AG04449 (cell line): ENCODE measurements around the gene ADM2.

Experiments used
- CTCF ChIA-PET: fragments of 350-600 bp; formaldehyde crosslinking; extraction: SDS; loops from one replicate; lab custom pipeline; 2021; ENCODE audit warnings: antibody characterized with exemption; lab: Yijun Ruan, JAX
- POLR2A ChIA-PET: fragments of 400-600, 350-600 bp; formaldehyde crosslinking; extraction: SDS; loops from one replicate; lab custom pipeline; 2020; ENCODE audit warnings: antibody characterized with exemption, inconsistent platforms; lab: Yijun Ruan, JAX
- DNase-seq: peaks from one replicate; pipeline ENCODE4 v3.0.0-alpha.2; 2010; ENCODE audit warnings: low read depth, low spot score
- H3K4me3 ChIP-seq: 2 replicates; pipeline ENCODE4 v1.5.1; 2011; ENCODE audit warnings: low read depth, mild to moderate bottlenecking, control low read depth, low read length
- CTCF ChIP-seq: IDR thresholded peaks from one replicate; pipeline ENCODE4 v1.5.1; 2011; ENCODE audit warnings: mild to moderate bottlenecking, moderate library complexity, low read length, control low read depth, inconsistent platforms; ENCODE audit not compliant: insufficient read depth; ENCODE audit errors: missing control alignments

Gene ADM2

GRCh38 chr22:50526834-50527801 is 45.8 kb downstream of the ADM2 start:
- CTCF ChIA-PET = interaction anchor here (1.3 to 3.3 kb wide), 5 partner anchors 9 to 94 kb away, joined by 3 to 25 read pairs (median 9); partner anchors contain the start of gene KLHDC7B
- no peak for TF ChIP-seq CTCF
- POLR2A ChIA-PET = interaction anchor here (1.1 kb wide), 1 partner anchor 50 kb away, joined by 3 read pairs; no protein-coding TSS in a partner anchor
- H3K4me3 ChIP-seq = peak overlapping the region; percentile 80
- DNase-seq = no peak

GRCh38 chr22:50527921-50528681 is 46.8 kb downstream of the ADM2 start:
- TF ChIP-seq CTCF = no peak
- ChIA-PET POLR2A (interaction anchor here (1.1 kb wide), 1 partner anchor 49 kb away, joined by 3 read pairs; no protein-coding TSS in a partner anchor), CTCF (interaction anchor here (1.0 to 3.3 kb wide), 6 partner anchors 8 to 276 kb away, joined by 3 to 20 read pairs (median 3); partner anchors contain the start of gene KLHDC7B)
- no peak overlapping the region for H3K4me3 ChIP-seq
- no peak for DNase-seq

DNA sequence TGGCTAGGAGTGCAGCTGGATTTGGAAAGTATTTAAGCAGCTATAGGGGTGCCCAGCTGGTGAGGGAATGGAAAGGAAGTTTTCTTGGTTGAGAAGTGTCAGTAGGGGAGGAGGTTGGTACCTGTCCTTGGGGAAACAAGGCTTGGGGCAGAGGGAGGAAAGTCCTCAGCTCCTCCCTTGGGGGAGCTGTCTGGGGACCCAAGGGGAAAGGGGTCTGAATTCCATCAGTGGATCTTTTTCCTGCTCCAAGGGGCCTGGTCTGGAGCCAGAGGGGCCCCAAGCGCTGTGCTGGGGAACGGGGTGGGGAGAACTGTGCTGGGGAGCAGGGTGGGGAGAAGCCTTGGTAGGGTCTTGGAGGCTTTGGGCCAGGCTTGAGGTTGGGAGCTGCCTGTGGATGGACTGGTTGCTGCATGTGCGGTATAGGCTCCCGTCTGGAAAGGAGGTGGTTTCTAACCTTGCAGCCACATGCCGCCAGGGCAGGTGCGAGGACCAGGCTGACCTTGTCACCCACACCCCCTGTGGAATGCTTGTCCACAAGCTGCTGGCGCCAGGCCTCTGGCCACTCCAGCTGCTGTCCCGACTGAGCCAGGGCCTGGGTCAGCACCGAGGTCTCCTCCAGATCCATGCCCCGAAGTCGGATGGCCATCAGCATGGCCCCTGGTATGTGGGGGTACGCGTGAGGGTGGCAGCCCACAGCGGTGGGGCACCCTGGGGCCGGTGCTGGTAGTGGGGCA is 47.5 kb downstream of the ADM2 start:
- POLR2A ChIA-PET = interaction anchor here (1.4 kb wide), 1 partner anchor 11 kb away, joined by 3 read pairs; no protein-coding TSS in a partner anchor
- no peak for TF ChIP-seq CTCF
- H3K4me3 ChIP-seq = no peak overlapping the region
- CTCF ChIA-PET = interaction anchor here (1.0 to 3.3 kb wide), 5 partner anchors 11 to 277 kb away, joined by 3 to 20 read pairs (median 3); partner anchors contain the start of gene KLHDC7B
- DNase-seq = no peak

DNA sequence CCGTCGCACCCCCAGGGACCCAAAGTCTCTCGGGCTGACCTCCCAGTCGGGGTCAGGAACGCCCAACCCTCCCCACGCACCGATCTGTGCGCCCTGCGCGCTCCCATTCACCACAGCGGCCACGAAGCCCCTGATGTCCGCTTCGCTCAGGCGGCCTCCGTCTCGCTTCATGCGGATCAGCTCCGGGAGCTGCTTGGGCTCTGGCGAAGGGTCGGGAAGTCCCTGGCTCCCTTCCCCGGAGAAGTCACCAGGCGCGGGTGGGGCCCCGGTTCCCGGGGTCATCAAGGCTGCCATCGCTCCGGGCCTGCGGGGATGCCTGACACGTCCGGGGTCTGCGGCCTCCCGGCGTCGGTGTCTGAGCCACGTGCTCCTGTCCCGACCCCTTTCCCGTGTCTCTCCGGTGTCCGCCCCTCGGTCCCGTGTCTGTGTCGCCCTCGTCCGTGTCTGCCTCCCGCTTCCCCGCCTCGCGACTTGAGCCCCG is 48.1 kb downstream of the ADM2 start:
- no peak for DNase-seq
- peak overlapping the region; percentile 42 for H3K4me3 ChIP-seq
- TF ChIP-seq CTCF = no peak
- CTCF ChIA-PET = interaction anchor here (2.7 to 3.3 kb wide), 2 partner anchors 10 to 91 kb away, joined by 9 to 20 read pairs; no protein-coding TSS in a partner anchor
- POLR2A ChIA-PET = interaction anchor here (1.0 to 1.4 kb wide), 2 partner anchors 10 to 35 kb away, joined by 3 read pairs; no protein-coding TSS in a partner anchor

- DNase-seq = no peak
- ChIA-PET CTCF (interaction anchor here (2.7 to 3.3 kb wide), 2 partner anchors 10 to 91 kb away, joined by 9 to 20 read pairs; no protein-coding TSS in a partner anchor), POLR2A (interaction anchor here (1.0 to 1.4 kb wide), 2 partner anchors 10 to 35 kb away, joined by 3 read pairs; no protein-coding TSS in a partner anchor)
Measured at GRCh38 chr22:50529897-50530579, 48.7 kb downstream of the ADM2 start, which contains the start of gene TYMP. TYMP (minus strand) TSS chr22:50530012; CDS start chr22:50529709, 303 bp downstream.

More at GRCh38 chr22:50529897-50530579, 48.7 kb downstream of the ADM2 start, which contains the start of gene TYMP:
- no peak for TF ChIP-seq CTCF
- H3K4me3 ChIP-seq = peak within 1 kb of the TSS; percentile 46
